ENCODE measurements around the gene MED16.

DNA sequence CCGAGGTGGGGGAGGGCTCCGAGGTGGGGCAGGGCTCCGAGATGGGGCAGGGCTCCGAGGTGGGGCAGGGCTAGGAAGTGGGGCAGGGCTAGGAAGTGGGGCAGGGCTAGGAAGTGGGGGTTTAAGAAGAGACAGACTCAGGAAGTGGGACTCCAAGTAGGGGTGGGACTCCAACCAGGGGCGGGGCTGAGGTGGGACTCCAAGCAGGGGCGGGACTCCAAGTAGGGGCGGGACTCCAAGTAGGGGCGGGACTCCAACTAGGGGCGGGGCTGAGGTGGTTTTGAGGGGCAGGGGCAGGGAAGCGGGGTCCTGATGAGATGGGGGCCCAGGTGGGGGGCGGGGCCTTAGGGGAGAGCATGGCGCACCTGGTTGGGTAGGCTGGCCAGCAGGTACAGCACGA lies 19.9 kb downstream of the MED16 start:
- TF ChIP-seq, protein P1, sequence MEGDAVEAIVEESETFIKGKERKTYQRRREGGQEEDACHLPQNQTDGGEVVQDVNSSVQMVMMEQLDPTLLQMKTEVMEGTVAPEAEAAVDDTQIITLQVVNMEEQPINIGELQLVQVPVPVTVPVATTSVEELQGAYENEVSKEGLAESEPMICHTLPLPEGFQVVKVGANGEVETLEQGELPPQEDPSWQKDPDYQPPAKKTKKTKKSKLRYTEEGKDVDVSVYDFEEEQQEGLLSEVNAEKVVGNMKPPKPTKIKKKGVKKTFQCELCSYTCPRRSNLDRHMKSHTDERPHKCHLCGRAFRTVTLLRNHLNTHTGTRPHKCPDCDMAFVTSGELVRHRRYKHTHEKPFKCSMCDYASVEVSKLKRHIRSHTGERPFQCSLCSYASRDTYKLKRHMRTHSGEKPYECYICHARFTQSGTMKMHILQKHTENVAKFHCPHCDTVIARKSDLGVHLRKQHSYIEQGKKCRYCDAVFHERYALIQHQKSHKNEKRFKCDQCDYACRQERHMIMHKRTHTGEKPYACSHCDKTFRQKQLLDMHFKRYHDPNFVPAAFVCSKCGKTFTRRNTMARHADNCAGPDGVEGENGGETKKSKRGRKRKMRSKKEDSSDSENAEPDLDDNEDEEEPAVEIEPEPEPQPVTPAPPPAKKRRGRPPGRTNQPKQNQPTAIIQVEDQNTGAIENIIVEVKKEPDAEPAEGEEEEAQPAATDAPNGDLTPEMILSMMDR (conservative IDR thresholded peaks at IDR 0.05; ENCODE audit: low read depth, low read length): no peak
- TF ChIP-seq POLR2A (IDR thresholded peaks at IDR 0.05; ENCODE audit: low read depth, low read length): no peak
- no peak for TF ChIP-seq CEBPB (IDR thresholded peaks at IDR 0.05; ENCODE audit: low read depth, low read length)
- no peak for TF ChIP-seq MAFK (IDR thresholded peaks at IDR 0.05; ENCODE audit: low read depth, low read length)
- no peak for TF ChIP-seq RCOR1 (IDR thresholded peaks at IDR 0.05; ENCODE audit: insufficient replicate concordance, low read length)
- TF ChIP-seq, protein P2, sequence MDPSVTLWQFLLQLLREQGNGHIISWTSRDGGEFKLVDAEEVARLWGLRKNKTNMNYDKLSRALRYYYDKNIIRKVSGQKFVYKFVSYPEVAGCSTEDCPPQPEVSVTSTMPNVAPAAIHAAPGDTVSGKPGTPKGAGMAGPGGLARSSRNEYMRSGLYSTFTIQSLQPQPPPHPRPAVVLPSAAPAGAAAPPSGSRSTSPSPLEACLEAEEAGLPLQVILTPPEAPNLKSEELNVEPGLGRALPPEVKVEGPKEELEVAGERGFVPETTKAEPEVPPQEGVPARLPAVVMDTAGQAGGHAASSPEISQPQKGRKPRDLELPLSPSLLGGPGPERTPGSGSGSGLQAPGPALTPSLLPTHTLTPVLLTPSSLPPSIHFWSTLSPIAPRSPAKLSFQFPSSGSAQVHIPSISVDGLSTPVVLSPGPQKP (IDR thresholded peaks at IDR 0.05; ENCODE audit: borderline replicate concordance, low read depth, low read length): no peak
- no peak for TF ChIP-seq MAZ (IDR thresholded peaks at IDR 0.05; ENCODE audit: borderline replicate concordance, low read depth, low read length)
- no peak for TF ChIP-seq FOS (IDR thresholded peaks at IDR 0.05; ENCODE audit: low read depth, low read length)
- TF ChIP-seq CHD1 (IDR thresholded peaks at IDR 0.05; ENCODE audit: low read depth, low read length): no peak
- TF ChIP-seq MXI1 (IDR thresholded peaks at IDR 0.05; ENCODE audit: borderline replicate concordance, low read depth, low read length): no peak

All from IMR-90 (cell line).